ENCODE data around the gene RPTOR.

DNA sequence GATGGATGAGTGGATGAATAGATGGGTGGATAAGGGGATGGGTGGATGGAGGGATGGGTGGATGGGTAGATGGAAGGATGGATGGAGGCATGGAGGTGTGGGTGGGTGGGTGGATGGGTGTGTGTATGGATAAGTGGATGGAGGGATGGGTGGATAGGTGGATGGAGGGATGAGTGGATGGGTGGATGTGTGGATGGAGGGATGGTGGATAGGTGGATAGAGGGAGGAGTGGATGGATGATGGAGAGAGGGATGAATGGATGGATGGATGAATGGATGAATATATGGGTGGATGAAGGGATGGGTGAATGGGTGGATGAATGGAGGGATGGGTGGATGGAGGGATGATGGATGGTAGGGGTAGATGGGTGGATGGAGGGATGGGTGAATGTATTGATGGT, 40.7 kb upstream of the RPTOR start:
- TF ChIP-seq, protein P1, sequence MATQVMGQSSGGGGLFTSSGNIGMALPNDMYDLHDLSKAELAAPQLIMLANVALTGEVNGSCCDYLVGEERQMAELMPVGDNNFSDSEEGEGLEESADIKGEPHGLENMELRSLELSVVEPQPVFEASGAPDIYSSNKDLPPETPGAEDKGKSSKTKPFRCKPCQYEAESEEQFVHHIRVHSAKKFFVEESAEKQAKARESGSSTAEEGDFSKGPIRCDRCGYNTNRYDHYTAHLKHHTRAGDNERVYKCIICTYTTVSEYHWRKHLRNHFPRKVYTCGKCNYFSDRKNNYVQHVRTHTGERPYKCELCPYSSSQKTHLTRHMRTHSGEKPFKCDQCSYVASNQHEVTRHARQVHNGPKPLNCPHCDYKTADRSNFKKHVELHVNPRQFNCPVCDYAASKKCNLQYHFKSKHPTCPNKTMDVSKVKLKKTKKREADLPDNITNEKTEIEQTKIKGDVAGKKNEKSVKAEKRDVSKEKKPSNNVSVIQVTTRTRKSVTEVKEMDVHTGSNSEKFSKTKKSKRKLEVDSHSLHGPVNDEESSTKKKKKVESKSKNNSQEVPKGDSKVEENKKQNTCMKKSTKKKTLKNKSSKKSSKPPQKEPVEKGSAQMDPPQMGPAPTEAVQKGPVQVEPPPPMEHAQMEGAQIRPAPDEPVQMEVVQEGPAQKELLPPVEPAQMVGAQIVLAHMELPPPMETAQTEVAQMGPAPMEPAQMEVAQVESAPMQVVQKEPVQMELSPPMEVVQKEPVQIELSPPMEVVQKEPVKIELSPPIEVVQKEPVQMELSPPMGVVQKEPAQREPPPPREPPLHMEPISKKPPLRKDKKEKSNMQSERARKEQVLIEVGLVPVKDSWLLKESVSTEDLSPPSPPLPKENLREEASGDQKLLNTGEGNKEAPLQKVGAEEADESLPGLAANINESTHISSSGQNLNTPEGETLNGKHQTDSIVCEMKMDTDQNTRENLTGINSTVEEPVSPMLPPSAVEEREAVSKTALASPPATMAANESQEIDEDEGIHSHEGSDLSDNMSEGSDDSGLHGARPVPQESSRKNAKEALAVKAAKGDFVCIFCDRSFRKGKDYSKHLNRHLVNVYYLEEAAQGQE (IDR thresholded peaks at IDR 0.05; ENCODE audit: insufficient read depth in 1 of 2, low read depth in 2 of 2, low read length in 1 of 2), result no peak
- TF ChIP-seq, protein P2, sequence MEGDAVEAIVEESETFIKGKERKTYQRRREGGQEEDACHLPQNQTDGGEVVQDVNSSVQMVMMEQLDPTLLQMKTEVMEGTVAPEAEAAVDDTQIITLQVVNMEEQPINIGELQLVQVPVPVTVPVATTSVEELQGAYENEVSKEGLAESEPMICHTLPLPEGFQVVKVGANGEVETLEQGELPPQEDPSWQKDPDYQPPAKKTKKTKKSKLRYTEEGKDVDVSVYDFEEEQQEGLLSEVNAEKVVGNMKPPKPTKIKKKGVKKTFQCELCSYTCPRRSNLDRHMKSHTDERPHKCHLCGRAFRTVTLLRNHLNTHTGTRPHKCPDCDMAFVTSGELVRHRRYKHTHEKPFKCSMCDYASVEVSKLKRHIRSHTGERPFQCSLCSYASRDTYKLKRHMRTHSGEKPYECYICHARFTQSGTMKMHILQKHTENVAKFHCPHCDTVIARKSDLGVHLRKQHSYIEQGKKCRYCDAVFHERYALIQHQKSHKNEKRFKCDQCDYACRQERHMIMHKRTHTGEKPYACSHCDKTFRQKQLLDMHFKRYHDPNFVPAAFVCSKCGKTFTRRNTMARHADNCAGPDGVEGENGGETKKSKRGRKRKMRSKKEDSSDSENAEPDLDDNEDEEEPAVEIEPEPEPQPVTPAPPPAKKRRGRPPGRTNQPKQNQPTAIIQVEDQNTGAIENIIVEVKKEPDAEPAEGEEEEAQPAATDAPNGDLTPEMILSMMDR (IDR thresholded peaks at IDR 0.05), result no peak
- TF ChIP-seq POLR2AphosphoS5 (IDR thresholded peaks at IDR 0.05; ENCODE audit: low read depth, low read length), result no peak
- no peak for TF ChIP-seq SIN3A (IDR thresholded peaks at IDR 0.05; ENCODE audit: borderline replicate concordance, insufficient read depth, low read depth, low read length)
